ENCODE data around the gene WNT4. TPM values are rescaled to one million over a fixed set of nuclear protein-coding genes. Genes with fewer than 3 reads are reported as not detected.

WNT4 gene
- total RNA-seq, 1 donor from 2014 or later, result 1.1 TPM

GRCh38 chr1:22105611-22106207 is 37.2 kb downstream of the WNT4 start:
- Histone ChIP-seq H3K27me3 (ENCODE audit: control insufficient read depth, insufficient read depth, low read length) (no peaks in the 10 kb centered on the region), H3K4me3 (ENCODE audit: low read depth, low read length) (no peak overlapping the region), H3K36me3 (ENCODE audit: control insufficient read depth, insufficient read depth, low read length) (peaks cover 7% of the 10 kb centered on the region)
- TF ChIP-seq, protein P1, sequence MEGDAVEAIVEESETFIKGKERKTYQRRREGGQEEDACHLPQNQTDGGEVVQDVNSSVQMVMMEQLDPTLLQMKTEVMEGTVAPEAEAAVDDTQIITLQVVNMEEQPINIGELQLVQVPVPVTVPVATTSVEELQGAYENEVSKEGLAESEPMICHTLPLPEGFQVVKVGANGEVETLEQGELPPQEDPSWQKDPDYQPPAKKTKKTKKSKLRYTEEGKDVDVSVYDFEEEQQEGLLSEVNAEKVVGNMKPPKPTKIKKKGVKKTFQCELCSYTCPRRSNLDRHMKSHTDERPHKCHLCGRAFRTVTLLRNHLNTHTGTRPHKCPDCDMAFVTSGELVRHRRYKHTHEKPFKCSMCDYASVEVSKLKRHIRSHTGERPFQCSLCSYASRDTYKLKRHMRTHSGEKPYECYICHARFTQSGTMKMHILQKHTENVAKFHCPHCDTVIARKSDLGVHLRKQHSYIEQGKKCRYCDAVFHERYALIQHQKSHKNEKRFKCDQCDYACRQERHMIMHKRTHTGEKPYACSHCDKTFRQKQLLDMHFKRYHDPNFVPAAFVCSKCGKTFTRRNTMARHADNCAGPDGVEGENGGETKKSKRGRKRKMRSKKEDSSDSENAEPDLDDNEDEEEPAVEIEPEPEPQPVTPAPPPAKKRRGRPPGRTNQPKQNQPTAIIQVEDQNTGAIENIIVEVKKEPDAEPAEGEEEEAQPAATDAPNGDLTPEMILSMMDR (IDR thresholded peaks at IDR 0.05; ENCODE audit: insufficient read depth, low read length, severe bottlenecking), result peak; percentile 79
- FAIRE-seq, result no peak
- DNase-seq (ENCODE audit: low read depth), result peak; percentile 56

DNA sequence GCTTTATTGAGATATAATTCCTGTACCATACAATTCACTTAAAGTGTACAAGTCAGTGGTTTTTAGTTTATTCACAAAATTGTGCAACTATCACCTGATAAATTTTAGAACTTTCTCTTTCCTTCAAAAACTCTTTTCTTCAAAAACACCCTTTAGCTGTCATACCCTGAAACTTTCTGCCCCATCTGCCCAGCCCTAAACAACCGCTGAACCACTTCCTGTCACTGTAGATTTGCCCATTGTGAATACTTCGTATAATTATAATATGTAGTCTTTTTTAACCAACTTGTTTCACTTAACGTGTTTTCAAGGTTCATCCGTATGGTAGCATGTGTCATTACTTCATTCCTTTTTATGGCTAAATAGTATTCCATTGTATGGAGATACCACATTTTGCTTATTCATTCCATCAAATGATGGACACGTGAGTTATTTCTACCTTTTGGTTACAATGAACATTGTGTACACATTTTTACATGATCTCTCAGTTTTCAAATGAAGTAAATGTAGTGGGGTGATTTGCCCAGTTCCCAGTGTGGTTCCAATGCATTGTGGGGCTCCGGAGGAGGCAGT is 37.9 kb downstream of the WNT4 start:
- TF ChIP-seq, protein P1 (IDR thresholded peaks at IDR 0.05; ENCODE audit: insufficient read depth, low read length, severe bottlenecking), result no peak
- peaks cover 8% of the 10 kb centered on the region for H3K36me3 ChIP-seq (ENCODE audit: control insufficient read depth, insufficient read depth, low read length)
- H3K27me3 ChIP-seq (ENCODE audit: control insufficient read depth, insufficient read depth, low read length), result no peaks in the 10 kb centered on the region
- H3K4me3 ChIP-seq (ENCODE audit: low read depth, low read length), result no peak overlapping the region
- DNase-seq (ENCODE audit: low read depth), result no peak
- no peak for FAIRE-seq

GRCh38 chr1:22104094-22104493 is 38.8 kb downstream of the WNT4 start:
- TF ChIP-seq, protein P1 (IDR thresholded peaks at IDR 0.05; ENCODE audit: insufficient read depth, low read length, severe bottlenecking), result no peak
- H3K36me3 ChIP-seq (ENCODE audit: control insufficient read depth, insufficient read depth, low read length), result peaks cover 8% of the 10 kb centered on the region
- no peak for DNase-seq (ENCODE audit: low read depth)
- no peak overlapping the region for H3K4me3 ChIP-seq (ENCODE audit: low read depth, low read length)
- FAIRE-seq, result no peak
- no peaks in the 10 kb centered on the region for H3K27me3 ChIP-seq (ENCODE audit: control insufficient read depth, insufficient read depth, low read length)

DNA sequence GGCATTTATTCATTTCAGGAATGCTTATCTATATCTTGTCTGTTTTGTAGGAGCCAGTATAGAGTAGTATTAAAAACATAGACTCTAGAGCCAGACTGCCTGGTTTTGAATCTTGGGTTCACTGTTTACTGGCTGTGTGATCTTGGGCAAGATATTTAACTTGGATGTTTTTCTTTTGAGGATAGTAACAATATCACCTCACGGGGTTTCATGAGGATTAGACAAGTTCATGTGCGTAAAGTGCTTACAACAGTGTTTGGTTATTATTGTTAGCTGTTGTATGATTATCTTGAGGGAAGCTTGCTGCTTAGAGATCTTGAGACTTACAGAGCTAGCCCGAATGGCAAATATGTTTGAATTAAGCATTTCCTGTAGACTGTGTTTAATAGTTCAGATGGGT is 40.2 kb downstream of the WNT4 start:
- FAIRE-seq (no peak), DNase-seq (ENCODE audit: low read depth) (no peak)
- Histone ChIP-seq H3K4me3 (ENCODE audit: low read depth, low read length) (no peak overlapping the region), H3K27me3 (ENCODE audit: control insufficient read depth, insufficient read depth, low read length) (no peaks in the 10 kb centered on the region), H3K36me3 (ENCODE audit: control insufficient read depth, insufficient read depth, low read length) (peaks cover 4% of the 10 kb centered on the region)
- TF ChIP-seq, protein P1 (IDR thresholded peaks at IDR 0.05; ENCODE audit: insufficient read depth, low read length, severe bottlenecking), result no peak

- no peak for FAIRE-seq
- no peak overlapping the region for H3K4me3 ChIP-seq (ENCODE audit: low read depth, low read length)
- DNase-seq (ENCODE audit: low read depth), result no peak
- H3K27me3 ChIP-seq (ENCODE audit: control insufficient read depth, insufficient read depth, low read length), result no peaks in the 10 kb centered on the region
- H3K36me3 ChIP-seq (ENCODE audit: control insufficient read depth, insufficient read depth, low read length), result peaks cover 4% of the 10 kb centered on the region
- TF ChIP-seq, protein P1 (IDR thresholded peaks at IDR 0.05; ENCODE audit: insufficient read depth, low read length, severe bottlenecking), result no peak
Measured at GRCh38 chr1:22101995-22102394, 40.9 kb downstream of the WNT4 start.

- H3K27me3 ChIP-seq (ENCODE audit: control insufficient read depth, insufficient read depth, low read length), result no peaks in the 10 kb centered on the region
- FAIRE-seq (no peak), DNase-seq (ENCODE audit: low read depth) (no peak)
- no peak overlapping the region for H3K4me3 ChIP-seq (ENCODE audit: low read depth, low read length)
- peaks cover 7% of the 10 kb centered on the region for H3K36me3 ChIP-seq (ENCODE audit: control insufficient read depth, insufficient read depth, low read length)
- TF ChIP-seq, protein P1 (IDR thresholded peaks at IDR 0.05; ENCODE audit: insufficient read depth, low read length, severe bottlenecking), result no peak
Measured at GRCh38 chr1:22101199-22101598, 41.7 kb downstream of the WNT4 start.
